HT1080 (cell line): ENCODE measurements around the gene HES1. TPM values are rescaled to one million over a fixed set of nuclear protein-coding genes. Genes with fewer than 3 reads are reported as not detected.

Experiments used
- DNase-seq: peaks from one replicate; pipeline ENCODE4 v3.0.0-alpha.2; 2015; ENCODE audit warnings: low read depth
- total RNA-seq: library from RNA; depleted of rRNA; stranded (reverse); fragments of >200 nt; shearing (Covaris generic); gene quantifications from 2 replicates; pipeline ENCODE4 v1.2.3, GENCODE V29; 2014

HES1 gene
- total RNA-seq, 1 experiment from 2014 or later, result 26.3 TPM

- DNase-seq, result no peak
Observed at GRCh38 chr3:194101592-194102432, 34.1 kb upstream of the HES1 start.

- DNase-seq, result no peak
Observed at GRCh38 chr3:194102436-194102835, 33.5 kb upstream of the HES1 start.

GRCh38 chr3:194103505-194103904 lies 32.4 kb upstream of the HES1 start:
- DNase-seq, result no peak

DNA sequence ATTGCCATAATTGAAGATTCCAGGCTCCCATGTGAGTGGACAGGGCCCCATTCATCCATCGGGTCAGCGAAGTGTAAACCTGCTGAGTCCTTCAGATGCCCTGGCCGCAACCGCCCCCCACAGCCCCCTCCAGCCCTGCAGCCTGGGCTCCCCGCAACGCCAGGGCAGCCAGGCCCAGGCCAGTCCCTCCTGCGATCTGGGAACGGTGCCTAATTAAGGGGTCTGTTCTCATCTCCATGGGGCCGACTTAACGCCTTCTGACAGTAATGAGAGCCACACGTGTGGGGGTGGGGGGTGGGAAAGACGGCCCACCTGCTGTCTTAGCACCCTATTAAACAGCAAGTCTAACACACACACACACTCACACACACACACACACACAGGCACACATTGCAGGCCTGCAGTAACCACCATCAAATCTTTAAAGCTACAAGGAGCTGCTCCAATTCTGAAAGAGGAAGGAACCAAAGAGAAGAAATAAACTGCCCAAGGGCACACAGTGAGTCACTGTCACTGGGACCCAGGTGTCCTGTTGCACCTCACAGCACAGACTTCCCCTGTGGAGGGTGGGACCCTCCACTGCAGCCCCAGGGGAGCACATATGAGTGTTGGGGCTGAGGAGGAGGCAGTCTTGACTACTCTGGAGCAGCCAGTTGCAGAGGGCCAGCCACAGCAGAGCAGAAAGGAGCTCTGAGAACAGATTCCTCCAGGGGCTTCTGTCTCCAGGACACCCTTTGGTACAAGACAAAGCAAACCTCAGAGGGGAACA lies 31.8 kb upstream of the HES1 start:
- no peak for DNase-seq

GRCh38 chr3:194105292-194105691 lies 30.7 kb upstream of the HES1 start:
- DNase-seq, result no peak

- DNase-seq, result no peak
Observed at GRCh38 chr3:194107107-194107506, 28.8 kb upstream of the HES1 start.

- no peak for DNase-seq
Observed at GRCh38 chr3:194109192-194109863, 26.6 kb upstream of the HES1 start.

DNA sequence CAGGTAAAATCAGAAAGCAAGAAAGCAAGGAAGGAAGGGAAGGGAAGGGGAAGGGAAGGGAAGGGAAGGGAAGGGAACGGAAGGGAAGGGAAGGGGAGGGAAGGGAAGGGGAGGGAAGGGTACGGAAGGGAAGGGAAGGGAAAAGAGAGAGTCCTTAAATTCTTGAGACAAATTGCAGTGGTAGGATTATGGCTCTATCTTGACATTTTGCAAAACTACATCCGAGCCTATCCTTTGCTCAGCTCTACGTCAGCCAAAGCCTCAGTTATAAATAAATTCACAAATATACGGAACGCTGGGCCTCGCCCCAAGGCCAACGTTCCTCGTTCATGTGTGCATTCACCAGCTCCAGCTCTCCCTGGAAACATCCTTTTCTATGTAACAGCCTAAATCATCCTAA lies 25.5 kb upstream of the HES1 start:
- no peak for DNase-seq

- DNase-seq, result no peak
Observed at GRCh38 chr3:194111336-194111735, 24.6 kb upstream of the HES1 start.

DNA sequence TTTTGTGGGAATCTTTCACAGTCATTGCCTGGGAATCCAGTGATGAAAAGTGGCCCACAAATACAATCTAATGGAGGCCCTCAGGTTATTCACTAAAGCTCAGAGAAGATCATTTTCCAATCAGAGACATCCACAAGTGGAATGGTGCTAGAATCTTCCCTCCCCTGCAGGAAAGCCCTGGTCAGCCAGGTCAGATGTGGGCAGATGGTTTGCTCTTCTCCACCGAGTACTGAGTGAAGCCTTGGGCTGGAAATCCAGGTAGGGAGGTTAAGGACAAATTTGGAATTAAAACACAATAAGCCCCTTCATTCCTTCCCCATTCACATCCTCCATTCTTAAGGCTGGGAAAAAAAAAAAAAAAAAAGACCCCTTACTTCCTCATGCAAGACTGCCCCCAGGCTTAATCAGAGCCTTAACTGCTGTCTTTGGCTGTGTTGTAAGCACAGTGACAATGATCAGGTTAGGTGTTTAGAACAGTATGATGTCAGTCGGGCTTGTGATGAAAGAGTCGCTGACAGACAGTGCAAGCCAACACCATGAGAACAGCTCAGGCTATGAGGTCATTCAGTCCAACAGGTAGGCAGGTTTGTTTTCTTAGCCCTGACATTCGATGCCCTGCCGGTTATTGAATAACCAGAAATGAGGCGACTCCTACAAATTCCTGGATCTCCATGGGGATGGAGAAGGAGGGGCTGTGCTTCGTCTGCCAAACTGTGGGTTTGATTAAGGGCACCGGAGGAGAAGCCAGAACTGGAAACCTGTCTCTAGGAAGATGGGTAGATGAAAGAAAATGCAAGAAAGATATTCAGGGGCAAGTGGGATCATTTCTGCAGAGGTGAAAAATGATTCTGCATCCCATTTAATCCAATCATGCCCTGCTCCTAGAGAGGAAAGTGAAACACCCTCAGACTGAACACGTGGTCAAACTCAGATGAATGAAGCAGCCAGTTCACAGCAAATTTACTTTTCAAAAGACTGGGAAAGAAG lies 23.5 kb upstream of the HES1 start:
- DNase-seq, result no peak

GRCh38 chr3:194114123-194114522 lies 21.8 kb upstream of the HES1 start:
- no peak for DNase-seq

GRCh38 chr3:194117104-194117845 lies 18.7 kb upstream of the HES1 start:
- DNase-seq, result no peak

GRCh38 chr3:194118920-194119319 lies 17.0 kb upstream of the HES1 start:
- DNase-seq, result peak; percentile 51

GRCh38 chr3:194119831-194120590 lies 15.9 kb upstream of the HES1 start:
- DNase-seq, result no peak

- no peak for DNase-seq
Observed at GRCh38 chr3:194120789-194121770, 14.9 kb upstream of the HES1 start.

- peak; percentile 59 for DNase-seq
Observed at GRCh38 chr3:194121891-194122631, 13.9 kb upstream of the HES1 start.

GRCh38 chr3:194123726-194124125 lies 12.2 kb upstream of the HES1 start:
- DNase-seq, result no peak
